Stomach (tissue), 9 donors: ENCODE results near the gene CNST. TPM values are rescaled to one million over a fixed set of nuclear protein-coding genes. Genes with fewer than 3 reads are reported as not detected.
A peak's percentile ranks its signal among the peaks of the same experiment; 100 is the strongest.
"Not testable (repeated sequence)": the region's sequence is repeated elsewhere in the genome, so short reads cannot be mapped to it uniquely, and the experiment has no call there.

Experiments
- DNase-seq, 2 donors: peaks; one replicate each; pipeline versions ENCODE4 v3.0.0 to v3.0.0-alpha.2; 2013 to 2019
- H3K27ac ChIP-seq, 5 donors: fragments of 200-600 bp in 4 of 5; sonication (generic) in 4 of 5; one replicate each; pipeline ENCODE4 v1.5.1; 2013 to 2019; ENCODE audit warnings: mild to moderate bottlenecking in 1 of 5, moderate library complexity in 1 of 5
- H3K27me3 ChIP-seq, 3 donors: fragments of 200-600 bp; sonication (generic); one replicate each; pipeline ENCODE4 v1.5.1; 2017 to 2019; ENCODE audit warnings: mixed run types in 1 of 3
- H3K36me3 ChIP-seq, 4 donors: fragments of 200-600 bp; sonication (generic); 1 replicate in 3 of 4; 2 replicates in 1 of 4; pipeline ENCODE4 v1.5.1; 2016 to 2019
- H3K4me1 ChIP-seq, 4 donors: fragments of 200-600 bp; sonication (generic); one replicate each; pipeline ENCODE4 v1.5.1; 2016 to 2019
- H3K4me3 ChIP-seq, 4 donors: fragments of 200-600 bp; sonication (generic) in 3 of 4; one replicate each; pipeline ENCODE4 v1.5.1; 2016 to 2019; ENCODE audit warnings: mild to moderate bottlenecking in 1 of 4
- H3K9me3 ChIP-seq, 4 donors: fragments of 200-600 bp; sonication (generic); one replicate each; pipeline ENCODE4 v1.5.1; 2016 to 2019
- EP300 ChIP-seq: sonication (generic); formaldehyde crosslinking; IDR thresholded peaks from one replicate; pipeline ENCODE4 v1.6.1; 2017; ENCODE audit warnings: antibody characterized with exemption
- POLR2A ChIP-seq, 4 donors: fragments of 450-650 bp; IDR thresholded peaks; one replicate each; pipeline ENCODE4 v1.6.1; 2016; ENCODE audit warnings: antibody characterized with exemption in 4 of 4, control low read depth in 2 of 4, mild to moderate bottlenecking in 1 of 4, moderate library complexity in 1 of 4
- POLR2AphosphoS5 ChIP-seq, 3 donors: sonication (generic); formaldehyde crosslinking; IDR thresholded peaks; one replicate each; pipeline ENCODE4 v1.6.1; 2016; ENCODE audit warnings: antibody characterized with exemption in 3 of 3
- WGBS, 5 donors: extraction: QIAGEN DNeasy Blood & Tissue Kit in 3 of 5; methylation state at CpG; one replicate each; pipeline versions ENCODE4 v1.1.5 to v1.1.7; 2013 to 2018; 5-methylcytosine and 5-hydroxymethylcytosine counted together
- intact Hi-C: fragments of 100-400 bp; cut with DNase I; formaldehyde crosslinking; loops from one replicate; pipeline ENCODE4 v1.15.1; 2023; ENCODE audit warnings: low total_unique reads
- polyA plus RNA-seq, 3 donors: library from polyadenylated mRNA; stranded (reverse); fragments of 200-250 nt; gene quantifications; one replicate each; pipeline ENCODE4 v1.2.3, GENCODE V29; 2013
- total RNA-seq, 5 donors: library from RNA; depleted of rRNA; stranded (reverse); fragments of >200 nt; gene quantifications; one replicate each; pipeline versions ENCODE4 v1.1.0 to v1.2.3, GENCODE V29; 2014 to 2016
- TF ChIP-seq, protein P1 (sequence below), 7 experiments: fragments of 450-650 bp in 4 of 7; fragments of 200-600 bp in 3 of 7; sonication (generic) in 3 of 7; IDR thresholded peaks; one replicate each; pipeline ENCODE4 v1.5.1; 2016 to 2019; ENCODE audit warnings: antibody characterized with exemption in 7 of 7, control low read depth in 2 of 7, mild to moderate bottlenecking in 1 of 7
- donor health status: healthy with polysubstance abuse.
- donor health status: Bipolar disorder and iron deficiency.
- donor health status: healthy.

Gene CNST
- total and polyA plus RNA-seq, 8 donors: 4.5 to 42.8 (median 16.2) TPM

GRCh38 chr1:246632281-246633168 lies 66.3 kb downstream of the CNST start:
- peaks cover 0 to 57% (median 44%) of the 10 kb centered on the region in 4 donors for H3K36me3 ChIP-seq
- H3K4me3 ChIP-seq: no peak overlapping the region
- H3K4me1 ChIP-seq: peaks cover 0 to 9% (median 3%) of the 10 kb centered on the region in 4 donors
- TF ChIP-seq, protein P1, sequence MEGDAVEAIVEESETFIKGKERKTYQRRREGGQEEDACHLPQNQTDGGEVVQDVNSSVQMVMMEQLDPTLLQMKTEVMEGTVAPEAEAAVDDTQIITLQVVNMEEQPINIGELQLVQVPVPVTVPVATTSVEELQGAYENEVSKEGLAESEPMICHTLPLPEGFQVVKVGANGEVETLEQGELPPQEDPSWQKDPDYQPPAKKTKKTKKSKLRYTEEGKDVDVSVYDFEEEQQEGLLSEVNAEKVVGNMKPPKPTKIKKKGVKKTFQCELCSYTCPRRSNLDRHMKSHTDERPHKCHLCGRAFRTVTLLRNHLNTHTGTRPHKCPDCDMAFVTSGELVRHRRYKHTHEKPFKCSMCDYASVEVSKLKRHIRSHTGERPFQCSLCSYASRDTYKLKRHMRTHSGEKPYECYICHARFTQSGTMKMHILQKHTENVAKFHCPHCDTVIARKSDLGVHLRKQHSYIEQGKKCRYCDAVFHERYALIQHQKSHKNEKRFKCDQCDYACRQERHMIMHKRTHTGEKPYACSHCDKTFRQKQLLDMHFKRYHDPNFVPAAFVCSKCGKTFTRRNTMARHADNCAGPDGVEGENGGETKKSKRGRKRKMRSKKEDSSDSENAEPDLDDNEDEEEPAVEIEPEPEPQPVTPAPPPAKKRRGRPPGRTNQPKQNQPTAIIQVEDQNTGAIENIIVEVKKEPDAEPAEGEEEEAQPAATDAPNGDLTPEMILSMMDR (IDR thresholded peaks at IDR 0.05): no peak
- H3K27me3 ChIP-seq: no peaks in the 10 kb centered on the region
- no peak for DNase-seq
- intact Hi-C loops: no loop called here
- H3K9me3 ChIP-seq: no peaks in the 10 kb centered on the region
- H3K27ac ChIP-seq: peak overlapping the region in 4 of 5 donors; percentile 1 to 64 (median 45)
- WGBS, 5 donors: 89 to 95% (median 92%) methylated on average over 13 of the region's 13 CpGs

DNA sequence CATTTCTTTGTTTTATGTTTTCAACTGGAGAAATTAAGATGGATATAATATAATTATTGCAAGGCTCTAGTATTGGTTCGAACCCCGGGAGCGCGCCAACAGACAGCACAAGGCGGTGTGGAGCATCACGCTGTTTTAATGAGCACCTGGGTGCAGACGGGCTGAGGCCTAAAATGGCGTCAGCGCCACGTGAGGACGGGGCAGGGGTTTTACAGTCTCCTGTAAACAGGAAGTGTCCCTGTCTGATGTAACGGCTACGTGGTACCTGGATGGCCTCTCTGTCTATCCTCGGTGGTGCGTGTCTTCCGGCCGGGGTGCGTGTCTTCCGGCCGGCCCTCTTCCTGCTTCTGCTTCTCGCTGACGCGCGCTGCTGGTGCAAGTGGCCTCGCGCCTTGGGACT lies 68.4 kb downstream of the CNST start:
- H3K27me3 ChIP-seq, H3K27ac ChIP-seq, H3K4me1 ChIP-seq, H3K4me3 ChIP-seq, intact Hi-C loops, H3K9me3 ChIP-seq, DNase-seq: not testable (repeated sequence)
- H3K36me3 ChIP-seq: peaks cover 0 to 51% (median 46%) of the 10 kb centered on the region in 4 donors
- 87 to 99% (median 92%) methylated on average over 11 to 24 of the region's 26 CpGs for WGBS, 5 donors

DNA sequence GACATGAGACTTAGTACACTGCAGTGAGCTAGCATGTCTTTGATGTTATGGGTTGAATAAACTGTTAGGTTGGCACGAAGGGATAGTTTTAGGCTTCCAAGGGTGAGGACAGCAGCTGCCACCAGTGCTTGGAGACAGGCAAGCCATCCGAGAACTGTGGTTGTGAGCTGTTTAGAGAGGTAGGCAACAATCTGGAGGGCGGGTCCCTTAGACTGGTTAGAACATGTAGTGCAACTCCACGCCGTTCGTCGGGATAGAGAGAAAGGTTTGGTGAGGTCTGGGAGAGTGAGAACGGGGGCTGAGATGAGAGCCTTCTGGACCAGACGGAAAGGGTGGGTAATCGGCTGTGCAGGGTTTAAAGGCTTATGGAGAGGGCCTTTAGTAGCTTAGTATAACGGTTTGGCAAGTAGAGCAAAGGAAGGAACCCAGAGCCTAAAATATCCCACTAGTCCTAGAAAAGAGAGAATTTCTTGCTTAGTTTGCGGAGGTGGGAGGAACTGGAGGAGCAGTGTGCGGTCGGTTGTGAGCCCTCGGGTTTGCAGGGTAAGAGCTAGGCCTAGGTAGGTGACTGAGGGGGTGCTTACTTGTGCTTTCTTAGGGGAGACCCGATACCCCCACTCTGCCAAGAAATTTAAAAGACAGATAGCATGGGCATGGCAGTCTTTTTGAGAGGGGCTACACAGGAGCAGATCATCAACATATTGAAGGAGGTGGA lies 72.8 kb downstream of the CNST start:
- TF ChIP-seq POLR2AphosphoS5 (IDR thresholded peaks at IDR 0.05) (no peak), EP300 (no peak), POLR2A (IDR thresholded peaks at IDR 0.05) (no peak)
- TF ChIP-seq, protein P1 (IDR thresholded peaks at IDR 0.05): no peak
- no peak for DNase-seq
- Histone ChIP-seq H3K36me3 (peaks cover 0 to 57% (median 42%) of the 10 kb centered on the region in 4 donors), H3K4me3 (no peak overlapping the region), H3K27ac (no peak overlapping the region), H3K27me3 (no peaks in the 10 kb centered on the region), H3K9me3 (no peaks in the 10 kb centered on the region), H3K4me1 (peaks cover 0 to 22% (median 5%) of the 10 kb centered on the region in 4 donors)
- 87 to 92% (median 91%) methylated on average over 16 of the region's 16 CpGs for WGBS, 5 donors
- intact Hi-C loops: no loop called here

GRCh38 chr1:246639732-246640131 lies 73.5 kb downstream of the CNST start:
- no peak for TF ChIP-seq POLR2AphosphoS5 (IDR thresholded peaks at IDR 0.05)
- TF ChIP-seq, protein P1 (IDR thresholded peaks at IDR 0.05): no peak
- no peak for TF ChIP-seq POLR2A (IDR thresholded peaks at IDR 0.05)
- no peak for TF ChIP-seq EP300
- no peak for DNase-seq
- Histone ChIP-seq H3K4me3 (no peak overlapping the region), H3K27me3 (no peaks in the 10 kb centered on the region), H3K4me1 (peaks cover 0 to 22% (median 5%) of the 10 kb centered on the region in 4 donors), H3K27ac (peak overlapping the region in 1 of 5 donors; percentile 6), H3K36me3 (peaks cover 0 to 56% (median 40%) of the 10 kb centered on the region in 4 donors), H3K9me3 (no peaks in the 10 kb centered on the region)
- 80 to 88% (median 84%) methylated on average over 9 of the region's 9 CpGs for WGBS, 5 donors
- intact Hi-C loops: no loop called here
